ENCODE data around the gene NUDT22.
A peak's percentile ranks its signal among the peaks of the same experiment; 100 is the strongest.

The NUDT22 gene, protein sequence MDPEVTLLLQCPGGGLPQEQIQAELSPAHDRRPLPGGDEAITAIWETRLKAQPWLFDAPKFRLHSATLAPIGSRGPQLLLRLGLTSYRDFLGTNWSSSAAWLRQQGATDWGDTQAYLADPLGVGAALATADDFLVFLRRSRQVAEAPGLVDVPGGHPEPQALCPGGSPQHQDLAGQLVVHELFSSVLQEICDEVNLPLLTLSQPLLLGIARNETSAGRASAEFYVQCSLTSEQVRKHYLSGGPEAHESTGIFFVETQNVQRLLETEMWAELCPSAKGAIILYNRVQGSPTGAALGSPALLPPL

DNA sequence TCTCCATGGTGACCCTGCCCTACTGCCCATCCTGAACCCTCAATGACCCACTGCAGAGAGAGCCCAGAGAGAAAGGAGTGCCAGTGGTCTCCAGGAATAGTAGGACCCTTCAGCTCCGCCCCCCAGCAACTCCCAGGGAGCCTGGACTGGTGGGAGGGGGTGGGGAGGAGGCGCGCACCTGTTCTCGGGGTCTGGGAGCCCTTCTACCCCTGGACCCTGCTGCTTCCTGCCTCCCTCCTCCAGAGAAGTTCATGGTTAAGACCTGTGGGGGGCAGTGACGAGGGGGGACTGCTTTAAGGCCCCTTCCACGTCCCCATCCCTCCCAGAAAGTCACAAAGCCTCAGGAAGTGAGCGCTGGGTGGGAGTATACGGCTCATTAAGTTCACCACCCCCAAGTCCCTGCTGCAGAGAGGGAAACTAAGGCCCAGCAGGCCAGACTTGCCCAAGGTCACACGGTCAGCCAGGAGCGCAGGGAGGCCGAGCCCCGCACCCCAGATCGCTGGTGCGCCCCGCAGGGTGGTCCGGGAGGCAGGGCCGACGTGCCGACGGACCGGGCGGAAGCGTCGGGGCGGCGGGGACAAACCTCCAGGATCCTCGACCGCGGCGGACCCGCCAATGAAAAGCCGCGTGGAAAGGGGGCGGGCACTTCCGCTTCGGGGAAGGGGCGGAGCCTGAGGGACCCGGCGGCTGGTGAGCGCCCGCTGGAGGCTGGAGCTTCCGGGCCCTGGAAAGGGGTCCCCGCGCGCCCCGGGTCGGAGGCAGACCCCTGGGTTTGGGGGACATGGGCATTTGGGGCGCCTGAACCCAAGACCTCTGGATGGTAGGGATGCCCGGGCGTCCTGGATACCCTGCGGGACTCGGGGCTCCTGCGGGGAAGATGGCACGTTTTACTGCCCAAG, at the start of gene NUDT22, which contains the start of gene TRPT1:
NUDT22 (plus strand) TSS at position 667 of the 899 bp plus-strand sequence. CDS start 379 bp downstream, outside the sequence.
TRPT1 (minus strand) TSS at position 579 of the 899 bp plus-strand sequence; CDS start at position 253, 326 bp downstream.
- peak; percentile 98 for DNase-seq

DNA sequence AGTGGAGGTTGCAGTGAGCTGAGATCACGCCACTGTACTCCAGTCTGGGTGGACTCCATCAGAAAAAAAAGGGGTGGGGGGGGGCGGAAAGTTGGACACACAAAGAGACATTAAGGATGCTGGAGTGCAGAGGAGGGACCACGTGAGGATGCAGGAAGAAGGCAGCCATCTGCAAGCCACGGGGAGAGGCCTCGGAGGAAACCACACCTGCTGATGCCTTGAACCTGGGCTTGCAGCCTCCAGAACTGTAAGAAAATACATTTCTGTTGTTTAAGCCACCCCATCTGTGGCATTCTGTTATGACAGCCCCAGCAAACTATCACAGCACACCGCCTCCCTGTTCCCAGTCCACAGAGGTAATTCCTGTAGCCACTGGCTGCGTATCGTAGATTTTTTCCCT, 49.3 kb upstream of the NUDT22 start:
- DNase-seq, result no peak

DNA sequence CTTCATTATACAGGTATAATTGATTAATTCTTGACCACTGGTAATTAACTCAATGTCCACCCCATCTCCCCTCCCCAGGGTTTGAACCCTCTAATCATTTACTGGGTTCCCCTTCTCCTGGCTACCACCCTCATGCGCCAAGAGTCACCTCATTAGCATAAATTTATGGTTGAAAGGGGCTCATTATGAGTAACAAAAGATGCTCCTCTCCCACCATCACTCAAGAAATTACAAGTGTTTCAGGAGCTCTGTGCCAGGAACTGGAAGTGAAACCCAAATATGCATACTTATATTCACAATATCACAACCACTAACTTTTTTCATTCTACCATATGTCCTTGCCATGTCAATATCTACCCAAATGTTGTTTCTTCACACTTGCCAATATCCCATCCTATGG, 47.9 kb upstream of the NUDT22 start:
- no peak for DNase-seq

DNA sequence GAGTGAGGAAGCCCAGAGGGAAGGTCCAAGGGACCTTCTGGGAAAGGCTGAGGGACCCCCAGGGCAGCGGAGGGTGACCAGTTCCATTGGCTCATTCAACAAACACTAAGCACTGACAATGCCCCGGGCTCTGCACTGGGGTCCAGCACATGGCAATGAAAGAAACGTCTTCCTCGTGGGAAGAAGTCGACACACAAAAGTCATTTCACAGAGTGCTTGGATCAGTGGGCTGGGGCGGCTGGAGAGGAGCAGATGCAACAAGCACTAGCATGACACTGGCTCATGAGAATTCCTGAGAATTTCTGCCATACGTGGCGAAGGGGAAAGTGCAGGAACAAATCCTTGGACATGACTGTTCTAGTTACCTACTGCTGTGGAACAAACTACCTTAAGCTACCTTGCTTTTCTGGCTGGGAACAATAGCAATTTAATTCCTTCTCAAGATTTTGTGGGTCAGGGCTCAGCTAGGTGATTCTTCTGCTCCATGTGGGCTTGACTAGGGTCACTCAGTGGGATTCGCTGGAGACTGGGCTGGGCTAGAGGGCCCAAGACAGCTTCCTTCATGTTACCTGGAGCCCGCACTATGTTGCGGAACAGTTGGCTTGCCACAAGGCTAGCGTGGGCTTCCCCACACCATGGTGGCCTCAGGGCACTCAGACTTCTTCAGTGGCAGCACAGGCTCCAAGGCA, 47.0 kb upstream of the NUDT22 start:
- DNase-seq, result no peak

DNA sequence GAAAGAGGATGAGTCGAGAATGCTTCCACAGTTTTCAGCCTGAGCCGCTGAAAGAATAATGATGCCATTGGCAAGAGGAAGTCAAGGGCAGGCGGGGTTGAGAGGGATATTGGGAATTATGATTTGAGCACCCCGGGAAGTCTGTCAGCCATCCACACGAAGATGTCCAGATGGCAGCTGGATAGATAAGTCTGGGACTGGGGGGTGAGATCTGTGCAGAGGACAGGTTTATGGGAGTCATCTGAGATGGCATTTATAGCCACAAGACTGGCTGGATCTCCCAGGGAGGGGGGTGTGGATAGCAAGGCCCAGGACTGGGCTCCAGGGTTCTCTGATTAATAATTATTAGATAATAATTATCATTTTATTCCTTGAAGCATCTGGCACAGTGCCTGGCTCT, 45.2 kb upstream of the NUDT22 start:
- no peak for DNase-seq

DNA sequence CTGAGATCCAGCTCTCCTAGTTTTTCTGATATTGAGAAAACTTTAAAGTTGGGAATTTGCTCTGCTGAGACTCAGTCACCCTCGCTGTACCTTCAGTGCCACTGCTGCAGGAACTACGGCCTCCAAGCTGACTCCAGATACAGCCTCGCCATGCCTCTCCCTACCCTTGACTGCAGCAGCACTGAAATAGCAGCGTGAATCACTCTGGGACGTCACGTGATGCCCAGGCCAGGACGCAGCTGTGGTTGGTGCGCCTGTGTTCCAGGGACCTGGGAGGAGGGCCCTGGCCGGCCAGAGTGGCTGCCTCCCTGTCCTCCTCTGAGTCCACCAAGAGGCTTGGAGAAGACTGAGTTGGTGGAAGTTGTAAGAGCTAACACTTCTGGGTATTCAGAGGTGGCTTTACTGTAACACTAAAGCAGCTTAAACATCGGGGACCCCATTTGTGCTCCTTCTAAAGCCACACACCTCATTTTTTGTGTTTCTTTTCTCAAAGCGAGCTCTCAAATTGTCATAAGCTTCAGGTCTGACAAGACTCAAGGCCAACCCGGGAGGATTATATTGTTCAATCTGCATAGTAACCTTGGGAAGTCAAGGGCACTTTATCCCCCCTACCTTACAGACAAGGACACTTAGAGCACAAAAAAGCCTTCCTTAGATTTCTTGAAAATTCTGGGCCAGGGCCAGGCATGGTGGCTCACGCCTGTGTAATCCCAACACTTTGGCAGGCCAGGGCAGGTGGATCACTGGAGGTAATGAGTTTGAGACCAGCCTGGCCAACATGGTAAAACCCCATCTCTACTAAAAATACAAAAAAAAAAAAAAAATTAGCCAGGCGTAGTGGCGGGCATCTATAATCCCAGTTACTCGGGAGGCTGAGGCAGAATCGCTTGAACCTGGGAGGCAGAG, 44.3 kb upstream of the NUDT22 start:
- DNase-seq, result peak; percentile 87

DNA sequence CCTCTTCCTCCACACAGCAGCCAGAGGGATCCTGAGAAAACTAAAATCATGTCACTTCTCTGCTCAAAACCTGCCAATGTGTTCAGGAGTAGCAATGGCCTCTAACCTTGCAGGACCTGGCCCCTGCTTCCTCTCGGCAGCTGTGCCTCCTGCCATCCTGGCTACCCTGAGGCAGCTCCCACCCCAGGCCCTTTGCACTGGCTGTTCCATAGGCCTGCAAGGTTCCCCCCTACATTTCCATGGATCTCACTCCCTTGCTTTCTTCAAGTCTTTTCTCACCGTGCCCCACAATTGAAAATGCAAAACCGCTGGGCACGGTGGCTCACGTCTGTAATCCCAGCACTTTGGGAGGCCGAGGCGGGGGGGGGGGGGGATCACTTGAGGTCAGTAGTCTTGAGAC, 42.2 kb upstream of the NUDT22 start:
- DNase-seq, result no peak

DNA sequence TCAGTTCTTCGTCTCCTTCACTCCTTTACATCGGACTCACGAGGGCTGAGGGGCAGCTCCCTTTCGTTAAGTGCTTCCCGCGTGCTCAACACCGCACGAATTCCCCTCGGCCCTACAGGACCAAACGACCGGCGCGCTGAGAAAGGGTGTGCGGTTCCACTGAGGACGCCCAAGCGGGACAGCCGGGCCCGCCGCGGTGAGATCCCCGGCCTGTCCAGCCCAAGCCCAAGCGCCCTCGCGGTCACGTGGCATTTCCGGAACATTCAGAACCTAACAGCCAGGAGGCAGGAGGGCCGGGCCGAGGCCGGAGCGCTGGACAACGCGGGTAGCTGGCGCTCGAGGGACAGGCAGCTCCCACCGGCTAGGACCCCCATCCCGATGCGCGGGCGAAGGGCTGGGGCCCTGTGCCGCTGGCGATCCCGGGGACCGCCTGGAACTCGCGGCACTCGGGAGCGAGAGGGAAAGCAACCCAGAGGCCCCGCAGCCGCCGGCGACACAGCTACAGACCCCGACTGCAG, 40.8 kb upstream of the NUDT22 start:
- no peak for DNase-seq

DNA sequence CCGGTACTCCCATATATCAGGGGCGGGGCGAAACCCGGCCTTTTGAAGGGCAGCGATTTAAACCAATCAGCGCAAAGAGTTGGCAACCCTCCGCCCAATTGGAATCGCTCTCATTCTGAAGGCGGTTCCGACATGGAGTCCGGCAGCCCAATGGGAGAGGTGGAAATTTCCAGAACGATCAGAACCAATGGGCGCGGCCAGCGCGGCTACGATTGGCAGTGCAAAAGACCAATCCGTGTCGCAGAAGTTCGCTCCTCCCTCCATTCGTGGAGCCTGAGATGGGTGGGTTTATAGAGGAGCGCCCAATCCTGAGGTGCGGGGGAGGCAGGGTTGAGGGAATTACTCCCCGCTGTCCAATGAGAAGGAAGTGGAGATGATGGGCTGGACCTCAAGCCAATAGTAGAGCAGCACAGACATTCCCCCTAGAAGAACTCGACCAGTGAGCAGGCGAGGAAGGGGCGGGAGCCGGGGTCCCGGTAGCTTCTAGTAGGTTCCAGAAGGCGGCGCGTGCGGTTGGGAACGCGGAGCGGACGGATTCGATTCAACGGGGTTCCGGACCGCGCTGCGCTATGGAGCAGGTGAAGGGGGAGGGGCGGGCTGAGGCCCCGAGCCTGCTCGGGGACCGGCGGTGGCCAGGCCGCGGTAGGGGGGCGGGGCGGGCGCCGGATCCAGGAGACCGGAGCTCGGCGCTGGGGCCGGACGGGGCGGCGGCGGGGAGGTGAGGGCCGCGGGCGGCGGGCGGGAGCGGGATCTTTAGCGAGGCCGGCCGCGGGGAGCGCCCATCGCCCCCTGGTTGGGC, 40.2 kb upstream of the NUDT22 start, which contains the start of gene STIP1:
STIP1 (plus strand) TSS at position 479 of the 799 bp plus-strand sequence; CDS start at position 570, 91 bp downstream.
- DNase-seq, result peak; percentile 95

DNA sequence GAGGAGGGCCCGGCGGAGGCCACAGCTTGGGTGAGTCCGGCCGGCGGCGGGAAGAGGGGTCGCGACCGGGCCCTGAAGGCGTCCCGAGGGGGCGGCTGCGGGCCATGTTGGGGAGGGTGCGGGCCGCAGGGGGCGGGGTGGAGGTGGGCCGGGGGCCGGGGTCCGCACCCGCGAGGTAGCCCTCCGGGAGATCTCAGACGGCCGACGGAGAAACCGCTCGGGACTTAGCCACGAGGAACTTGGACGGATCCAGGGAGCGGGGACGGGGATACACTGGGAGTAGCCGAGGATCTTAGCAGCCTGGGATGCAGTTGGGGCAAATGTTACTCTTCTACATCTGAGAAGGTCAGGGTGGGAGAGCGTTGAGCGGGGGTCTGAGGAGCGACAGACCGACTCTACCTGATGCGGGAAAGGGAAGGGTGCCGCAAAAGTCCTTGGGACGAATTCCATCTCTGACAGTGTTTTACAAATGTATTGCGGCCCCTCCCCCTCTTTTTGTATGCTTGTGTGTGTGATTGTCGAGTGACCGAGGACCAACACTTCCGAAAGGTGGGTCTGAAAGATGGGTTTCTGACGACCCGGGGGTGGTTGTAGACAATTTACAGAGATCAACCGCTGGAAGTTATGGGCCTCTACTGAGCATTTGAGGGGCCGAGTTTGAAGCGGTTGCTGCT, 39.4 kb upstream of the NUDT22 start:
- DNase-seq, result no peak

DNA sequence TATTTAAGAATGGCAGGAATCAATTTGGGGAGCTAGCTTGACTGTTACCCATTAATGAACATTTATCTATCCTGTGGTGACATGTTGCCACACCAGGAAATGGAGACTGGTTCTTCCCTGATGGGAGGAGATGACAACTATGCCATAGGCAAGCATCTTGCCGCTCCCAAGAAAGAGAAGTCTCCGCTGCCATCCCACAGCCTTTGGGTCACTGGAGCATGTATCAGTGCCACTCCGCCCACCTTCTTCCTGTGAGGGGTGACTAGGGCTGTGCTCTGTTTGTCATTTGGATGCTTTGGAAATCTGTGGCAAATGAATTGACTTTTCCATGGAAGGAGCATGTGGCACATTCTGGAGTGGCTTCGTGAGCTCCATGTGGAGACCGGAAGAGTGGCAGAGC, 33.6 kb upstream of the NUDT22 start:
- DNase-seq, result no peak

DNA sequence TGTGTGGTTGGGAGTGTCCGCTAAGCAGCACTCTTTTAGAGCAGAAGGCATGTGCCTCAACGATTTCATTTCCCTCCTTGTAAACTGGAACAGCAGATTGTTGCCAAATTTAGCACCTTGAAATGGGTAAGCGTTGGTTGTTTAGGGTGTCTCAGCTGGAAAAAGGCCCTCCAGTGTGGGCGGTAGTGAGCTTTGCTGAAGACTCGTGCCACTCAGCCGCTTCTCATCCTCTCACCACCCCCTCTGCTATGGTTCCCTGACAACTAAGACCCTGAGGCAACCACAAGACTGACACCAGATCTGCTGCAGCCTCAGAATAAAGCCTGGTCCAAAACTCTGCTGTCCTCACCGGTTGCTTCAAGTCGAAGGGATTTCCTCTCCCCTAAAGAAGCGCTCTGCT, 29.4 kb upstream of the NUDT22 start:
- no peak for DNase-seq

DNA sequence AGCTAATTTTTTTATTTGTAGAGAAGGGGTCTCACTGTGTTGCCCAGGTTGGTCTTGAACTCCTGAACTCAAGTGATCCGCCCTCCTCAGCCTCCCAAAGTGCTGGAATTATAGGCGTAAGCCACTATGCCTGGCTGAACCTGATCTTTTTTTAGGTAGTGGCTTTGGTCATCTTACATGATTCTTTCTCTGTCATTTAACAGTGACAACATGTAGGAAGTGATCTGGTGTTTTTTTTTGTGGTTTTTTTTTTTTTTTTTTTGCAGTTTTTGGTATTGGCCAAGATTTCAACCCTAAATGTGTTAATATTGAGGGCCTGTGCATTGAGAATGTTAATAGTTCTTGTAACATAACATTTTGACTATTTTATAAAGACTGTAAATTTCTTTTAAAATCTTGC, 27.6 kb upstream of the NUDT22 start:
- DNase-seq, result no peak

DNA sequence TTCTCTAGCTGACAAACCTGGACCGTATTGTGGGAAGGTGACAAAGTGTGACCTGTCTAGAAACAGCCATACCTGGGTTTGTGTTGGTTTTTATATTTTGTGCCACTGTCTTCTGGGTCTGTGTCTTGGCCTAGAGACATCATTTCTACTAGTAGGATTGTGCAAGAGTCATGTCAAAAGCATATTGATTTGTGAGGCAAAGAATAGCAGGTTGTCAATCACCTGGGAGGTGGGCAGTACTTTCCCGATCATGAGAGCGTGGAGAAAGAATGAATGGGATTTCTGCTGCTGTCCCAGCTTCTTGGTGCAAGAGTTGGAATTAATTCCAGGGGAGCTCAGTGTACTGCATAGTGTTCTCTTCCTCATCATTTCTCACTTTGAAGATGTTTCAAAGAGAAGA, 24.5 kb upstream of the NUDT22 start:
- no peak for DNase-seq

DNA sequence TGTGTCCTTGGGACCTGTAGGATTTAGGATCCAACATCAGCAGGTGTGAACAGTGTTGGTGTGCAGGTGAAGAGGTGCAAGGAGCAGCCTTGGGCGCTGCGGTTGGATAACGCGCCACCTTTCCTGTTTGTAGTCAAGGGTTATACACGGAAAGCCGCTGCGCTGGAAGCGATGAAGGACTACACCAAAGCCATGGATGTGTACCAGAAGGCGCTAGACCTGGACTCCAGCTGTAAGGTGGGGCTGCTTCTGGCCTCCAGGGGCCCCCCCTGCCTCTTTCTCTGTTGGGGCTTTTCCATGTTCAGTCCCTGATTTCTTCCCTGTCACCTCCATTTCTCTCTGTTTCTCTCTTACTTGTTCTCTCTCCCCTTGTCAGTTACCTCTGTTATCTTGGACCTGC, 23.1 kb upstream of the NUDT22 start:
- DNase-seq, result no peak

DNA sequence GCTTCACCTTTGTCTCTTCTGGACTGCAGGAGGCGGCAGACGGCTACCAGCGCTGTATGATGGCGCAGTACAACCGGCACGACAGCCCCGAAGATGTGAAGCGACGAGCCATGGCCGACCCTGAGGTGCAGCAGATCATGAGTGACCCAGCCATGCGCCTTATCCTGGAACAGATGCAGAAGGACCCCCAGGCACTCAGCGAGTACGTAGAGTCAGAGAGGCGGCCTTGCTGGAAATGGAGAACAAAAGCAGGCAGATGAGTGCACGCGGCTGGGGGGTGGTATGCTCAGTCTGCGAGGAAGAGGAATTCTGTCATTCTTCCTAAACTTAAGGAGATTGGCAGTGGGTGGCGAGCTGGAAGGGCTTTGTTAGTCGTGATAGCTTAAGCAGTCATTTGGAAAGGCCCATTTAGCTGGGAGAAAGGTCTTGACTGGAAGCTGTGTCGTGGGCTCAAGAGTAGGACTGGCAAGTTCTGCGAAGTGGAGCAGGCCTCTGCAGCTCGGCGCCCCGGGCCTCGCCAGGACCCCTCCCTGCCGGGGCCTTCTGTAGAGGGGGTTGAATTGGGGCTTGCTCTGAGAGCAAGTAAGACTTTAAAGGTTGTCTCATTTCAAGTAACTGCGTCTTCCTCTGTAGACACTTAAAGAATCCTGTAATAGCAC, 22.5 kb upstream of the NUDT22 start:
- no peak for DNase-seq

DNA sequence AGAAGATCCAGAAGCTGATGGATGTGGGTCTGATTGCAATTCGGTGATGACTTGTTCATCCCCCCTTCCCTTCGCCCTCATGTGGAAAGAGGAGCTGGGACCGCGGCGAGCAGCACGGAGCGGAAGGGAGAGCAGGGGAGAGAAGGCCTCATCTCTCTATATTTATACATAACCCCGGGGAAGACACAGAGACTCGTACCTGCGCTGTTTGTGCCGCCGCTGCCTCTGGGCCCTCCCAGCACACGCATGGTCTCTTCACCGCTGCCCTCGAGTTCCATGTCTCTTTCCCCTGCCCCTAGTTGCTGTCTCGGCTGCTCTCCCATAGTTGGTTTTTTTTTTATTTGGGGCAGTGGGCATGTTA, 22.0 kb upstream of the NUDT22 start:
- no peak for DNase-seq

DNA sequence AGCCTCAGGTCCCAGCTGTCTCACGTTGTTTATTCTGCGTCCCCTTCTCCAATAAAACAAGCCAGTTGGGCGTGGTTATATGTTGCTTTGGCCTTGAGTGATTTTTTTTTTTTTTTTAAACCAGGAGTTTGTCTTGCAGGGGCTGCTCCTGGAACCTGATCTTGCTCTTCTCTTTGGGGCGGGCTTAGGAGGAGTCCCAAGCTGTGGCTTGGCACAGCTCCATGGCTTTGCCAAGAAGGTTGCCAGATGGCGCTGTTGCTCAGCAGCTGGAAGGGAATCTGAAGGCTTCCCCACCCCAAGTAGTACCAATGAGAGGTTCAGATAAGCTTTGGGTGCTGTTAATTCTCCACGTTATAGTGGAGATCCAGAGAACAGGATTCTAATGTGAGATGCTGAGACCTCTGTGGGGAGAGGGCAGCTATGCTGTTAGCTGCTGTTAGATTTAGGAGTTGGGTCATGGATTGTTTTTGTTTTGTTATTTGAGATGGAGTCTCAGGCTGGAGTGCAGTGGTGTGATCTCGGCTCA, 21.5 kb upstream of the NUDT22 start:
- peak; percentile 92 for DNase-seq

DNA sequence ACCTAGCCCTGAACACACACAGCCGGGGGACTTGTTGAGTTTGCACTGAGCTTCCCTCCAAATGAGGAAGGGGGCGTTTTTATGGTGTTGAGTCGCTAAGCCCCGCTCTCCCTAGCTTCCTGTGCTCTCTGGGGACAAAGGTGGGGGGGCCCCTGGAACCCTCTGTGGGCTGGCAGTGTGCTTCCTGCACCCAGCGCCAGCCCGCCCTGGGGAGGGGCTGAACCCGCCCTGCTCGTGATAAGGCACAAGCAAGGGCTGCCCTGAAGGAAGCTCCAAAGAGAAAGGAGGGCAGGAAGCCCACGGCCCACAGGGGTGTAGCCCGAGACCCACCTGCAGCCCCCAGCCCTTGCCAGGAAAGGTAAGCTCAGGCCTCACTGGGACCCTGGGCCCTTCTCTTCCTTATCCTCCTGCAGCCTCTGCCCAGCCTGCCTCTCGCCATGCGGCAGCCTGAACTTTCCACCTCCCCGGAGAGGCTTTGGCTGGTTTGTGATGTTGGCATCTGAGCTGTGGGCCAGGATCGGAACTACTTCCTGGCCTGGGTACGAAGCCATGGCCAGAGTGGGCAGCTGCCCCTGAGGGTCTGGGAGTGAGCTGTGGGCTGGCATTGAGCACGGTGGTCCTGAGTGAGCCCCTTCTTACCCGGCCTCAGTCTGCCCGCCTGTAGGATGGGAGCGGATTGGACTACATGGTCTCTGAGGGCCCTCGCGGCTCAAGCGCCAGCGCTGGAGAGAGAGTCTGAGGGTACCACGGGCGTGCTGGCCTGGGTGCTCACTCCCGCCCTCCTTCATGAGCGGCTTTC, 19.4 kb upstream of the NUDT22 start, which contains the start of gene FERMT3:
FERMT3 (plus strand) TSS at position 265 of the 799 bp plus-strand sequence. CDS start 644 bp downstream, outside the sequence.
- DNase-seq, result no peak

Measured in 8988T (cell line).